PFSK-1 (cell line): ENCODE measurements around the gene SMIM35.

ENCODE experiments used
- FOXP2 ChIP-seq: optimal IDR thresholded peaks from 2 replicates; pipeline ENCODE3; 2011; ENCODE audit warnings: borderline replicate concordance, control low read depth, inconsistent platforms; ENCODE audit not compliant: insufficient read depth; ENCODE audit errors: extremely low read length, extremely low read depth
- POLR2AphosphoS5 ChIP-seq: IDR thresholded peaks from 2 replicates; pipeline ENCODE4 v1.6.1; 2012; ENCODE audit warnings: low read depth, mild to moderate bottlenecking, control low read depth, low read length, moderate library complexity
- REST ChIP-seq, 2 experiments: IDR thresholded peaks; 2 replicates each; pipeline versions ENCODE4 v1.6.1 to v1.8.0; 2011 to 2012; ENCODE audit warnings: low read depth in 2 of 2, low read length in 2 of 2, control low read depth in 1 of 2, inconsistent platforms in 1 of 2, mild to moderate bottlenecking in 1 of 2, moderate library complexity in 1 of 2; ENCODE audit not compliant: insufficient read depth in 1 of 2
- SIN3A ChIP-seq: IDR thresholded peaks from 2 replicates; pipeline ENCODE4 v1.6.1; 2012; ENCODE audit warnings: mild to moderate bottlenecking, low read length, moderate library complexity, borderline replicate concordance; ENCODE audit not compliant: insufficient read depth
- TAF1 ChIP-seq: IDR thresholded peaks from 2 replicates; pipeline ENCODE4 v1.6.1; 2012; ENCODE audit warnings: low read length, control low read depth, borderline replicate concordance; ENCODE audit not compliant: insufficient read depth

Gene SMIM35

GRCh38 chr11:118133816-118134215, 47.1 kb upstream of the SMIM35 start:
- no peak for TF ChIP-seq TAF1
- no peak for TF ChIP-seq REST (IDR thresholded peaks at IDR 0.05; ENCODE audit: insufficient read depth in 1 of 2, low read depth in 2 of 2, low read length in 2 of 2)
- TF ChIP-seq SIN3A = no peak
- no peak for TF ChIP-seq POLR2AphosphoS5
- no peak for TF ChIP-seq FOXP2

DNA sequence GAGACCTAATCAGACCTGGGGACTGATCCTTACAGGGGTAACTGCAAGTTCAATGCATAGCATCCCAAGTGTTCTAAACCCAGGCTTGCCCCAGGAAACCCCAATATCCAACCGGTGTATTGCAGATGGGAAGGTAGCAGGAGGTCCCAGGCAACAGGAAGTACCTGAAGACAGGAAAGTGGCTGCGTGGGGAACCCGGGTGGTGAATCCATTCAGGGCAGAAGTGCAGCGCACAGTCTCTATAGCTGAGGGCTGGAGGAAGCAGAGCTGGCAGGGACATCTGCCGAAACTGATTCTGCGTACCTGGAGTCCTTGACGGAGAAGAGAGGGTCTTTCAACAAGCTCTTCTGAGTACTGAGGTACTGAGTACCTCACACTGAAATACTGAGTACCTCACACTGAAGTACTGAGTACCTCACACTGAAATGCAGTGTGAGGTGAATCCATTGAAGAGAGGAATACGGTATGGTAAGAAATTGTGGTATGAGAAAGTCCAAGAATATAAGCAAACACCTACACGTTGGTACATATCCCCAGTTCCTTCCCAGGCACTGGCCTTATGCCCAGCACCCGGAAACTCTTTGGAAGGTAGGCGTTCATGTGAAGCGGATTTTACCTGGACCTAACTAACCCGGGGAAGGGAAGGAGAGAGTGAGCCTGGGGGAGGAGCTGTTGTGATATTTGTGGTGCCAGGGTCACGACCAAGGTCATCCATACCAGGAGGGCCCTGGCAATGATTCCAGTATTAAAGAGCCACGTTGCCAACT, 45.8 kb upstream of the SMIM35 start:
- TF ChIP-seq REST (IDR thresholded peaks at IDR 0.05; ENCODE audit: insufficient read depth in 1 of 2, low read depth in 2 of 2, low read length in 2 of 2) = no peak
- no peak for TF ChIP-seq POLR2AphosphoS5
- no peak for TF ChIP-seq TAF1
- TF ChIP-seq FOXP2 = no peak
- no peak for TF ChIP-seq SIN3A

- TF ChIP-seq POLR2AphosphoS5 (no peak), FOXP2 (no peak), REST (IDR thresholded peaks at IDR 0.05; ENCODE audit: insufficient read depth in 1 of 2, low read depth in 2 of 2, low read length in 2 of 2) (no peak), SIN3A (no peak), TAF1 (no peak)
Observed at GRCh38 chr11:118129471-118130172, 42.9 kb upstream of the SMIM35 start.

GRCh38 chr11:118128721-118129470, 42.1 kb upstream of the SMIM35 start:
- TF ChIP-seq POLR2AphosphoS5 = no peak
- TF ChIP-seq FOXP2 = no peak
- TF ChIP-seq SIN3A = no peak
- no peak for TF ChIP-seq REST (IDR thresholded peaks at IDR 0.05; ENCODE audit: insufficient read depth in 1 of 2, low read depth in 2 of 2, low read length in 2 of 2)
- TF ChIP-seq TAF1 = no peak
